NCI-H2107 treated with DMSO at 0.1 percent for 48 hours (cell line): ENCODE data around the gene SSBP2.
"Not testable (repeated sequence)": the region's sequence is repeated elsewhere in the genome, so short reads cannot be mapped to it uniquely, and the experiment has no call there.

Experiments
- DNase-seq: peaks from one replicate; lab custom pipeline; 2025; ENCODE audit not compliant: unreplicated experiment; lab: John Stamatoyannopoulos, UW

Gene SSBP2

GRCh38 chr5:81605299-81605698, 145.6 kb downstream of the SSBP2 start:
- DNase-seq = no peak

- DNase-seq = no peak
Observed at GRCh38 chr5:81604193-81604592, 146.7 kb downstream of the SSBP2 start.

- DNase-seq = no peak
Observed at GRCh38 chr5:81601919-81602318, 149.0 kb downstream of the SSBP2 start.

GRCh38 chr5:81592085-81592484, 158.8 kb downstream of the SSBP2 start:
- DNase-seq = not testable (repeated sequence)

- peak; percentile 66 for DNase-seq
Observed at GRCh38 chr5:81590498-81591384, 160.2 kb downstream of the SSBP2 start.

GRCh38 chr5:81579262-81579924, 171.5 kb downstream of the SSBP2 start:
- peak; percentile 18 for DNase-seq

GRCh38 chr5:81577091-81577490, 173.8 kb downstream of the SSBP2 start:
- DNase-seq = no peak

- no peak for DNase-seq
Observed at GRCh38 chr5:81575924-81576323, 175.0 kb downstream of the SSBP2 start.

- no peak for DNase-seq
Observed at GRCh38 chr5:81572201-81572600, 178.7 kb downstream of the SSBP2 start.

- no peak for DNase-seq
Observed at GRCh38 chr5:81558188-81558587, 192.7 kb downstream of the SSBP2 start.

- DNase-seq = no peak
Observed at GRCh38 chr5:81556809-81557208, 194.1 kb downstream of the SSBP2 start.

GRCh38 chr5:81555865-81556264, 195.0 kb downstream of the SSBP2 start:
- no peak for DNase-seq

- no peak for DNase-seq
Observed at GRCh38 chr5:81554647-81555046, 196.2 kb downstream of the SSBP2 start.

- DNase-seq = no peak
Observed at GRCh38 chr5:81553567-81554212, 197.2 kb downstream of the SSBP2 start.

GRCh38 chr5:81552852-81553566, 197.9 kb downstream of the SSBP2 start:
- no peak for DNase-seq

GRCh38 chr5:81549123-81549522, 201.8 kb downstream of the SSBP2 start:
- DNase-seq = no peak

- DNase-seq = no peak
Observed at GRCh38 chr5:81547001-81547400, 203.9 kb downstream of the SSBP2 start.

GRCh38 chr5:81545911-81546310, 205.0 kb downstream of the SSBP2 start:
- DNase-seq = no peak

- no peak for DNase-seq
Observed at GRCh38 chr5:81544351-81545018, 206.4 kb downstream of the SSBP2 start.

- DNase-seq = no peak
Observed at GRCh38 chr5:81542242-81542641, 208.7 kb downstream of the SSBP2 start.
